ENCODE results near the gene SCN8A. TPM values are rescaled to one million over a fixed set of nuclear protein-coding genes. Genes with fewer than 3 reads are reported as not detected.
"Not testable (repeated sequence)": the region's sequence is repeated elsewhere in the genome, so short reads cannot be mapped to it uniquely, and the experiment has no call there.

SCN8A gene
- total RNA-seq (2014; rRNA removed; shearing (Covaris generic)), result 1.0 and 1.1 TPM in 2 replicates
- 0.46 and 1.9 TPM in 2 replicates for polyA plus RNA-seq (2015; cell fraction: cytosol; rRNA removed)
- polyA plus RNA-seq (2015; cell fraction: nucleus; rRNA removed), result 7.3 and 10.1 TPM in 2 replicates

GRCh38 chr12:51591016-51591901 is at the start of gene SCN8A:
Gene SCN8A (plus strand): TSS chr12:51591233. CDS start chr12:51662818, 71,585 bp downstream.
- in situ Hi-C loops (cut with HindIII; ENCODE audit: low pct_unique_long_range_greater_than_20kb, low sequenced_read_pairs), result no loop called here
- DNase-seq (ENCODE audit: low read depth, low spot score), result peak; percentile 45

GRCh38 chr12:51546097-51546496 is 44.9 kb upstream of the SCN8A start:
- no peak for DNase-seq (ENCODE audit: low read depth, low spot score)
- in situ Hi-C loops (cut with HindIII; ENCODE audit: low pct_unique_long_range_greater_than_20kb, low sequenced_read_pairs), result no loop called here

- in situ Hi-C loops (cut with HindIII; ENCODE audit: low pct_unique_long_range_greater_than_20kb, low sequenced_read_pairs), result no loop called here
- no peak for DNase-seq (ENCODE audit: low read depth, low spot score)
Observed at GRCh38 chr12:51547606-51548005, 43.4 kb upstream of the SCN8A start.

GRCh38 chr12:51548241-51548640 is 42.8 kb upstream of the SCN8A start:
- DNase-seq (ENCODE audit: low read depth, low spot score), result no peak
- in situ Hi-C loops (cut with HindIII; ENCODE audit: low pct_unique_long_range_greater_than_20kb, low sequenced_read_pairs), result no loop called here

GRCh38 chr12:51549637-51550036 is 41.4 kb upstream of the SCN8A start:
- DNase-seq (ENCODE audit: low read depth, low spot score), result no peak

GRCh38 chr12:51568271-51569032 is 22.6 kb upstream of the SCN8A start:
- DNase-seq (ENCODE audit: low read depth, low spot score); in situ Hi-C loops (cut with HindIII; ENCODE audit: low pct_unique_long_range_greater_than_20kb, low sequenced_read_pairs): not testable (repeated sequence)

More at GRCh38 chr12:51549637-51550036, 41.4 kb upstream of the SCN8A start:
- in situ Hi-C loops (cut with HindIII; ENCODE audit: low pct_unique_long_range_greater_than_20kb, low sequenced_read_pairs), result no loop called here

- in situ Hi-C loops (cut with HindIII; ENCODE audit: low pct_unique_long_range_greater_than_20kb, low sequenced_read_pairs), result no loop called here
Observed at GRCh38 chr12:51579321-51579850, 11.6 kb upstream of the SCN8A start.

GRCh38 chr12:51589060-51589459 is 2.0 kb upstream of the SCN8A start:
- in situ Hi-C loops (cut with HindIII; ENCODE audit: low pct_unique_long_range_greater_than_20kb, low sequenced_read_pairs), result no loop called here
- no peak for DNase-seq (ENCODE audit: low read depth, low spot score)

More at GRCh38 chr12:51579321-51579850, 11.6 kb upstream of the SCN8A start:
- DNase-seq (ENCODE audit: low read depth, low spot score), result peak; percentile 55

GRCh38 chr12:51589557-51590176 is 1.4 kb upstream of the SCN8A start:
- in situ Hi-C loops (cut with HindIII; ENCODE audit: low pct_unique_long_range_greater_than_20kb, low sequenced_read_pairs), result no loop called here

GRCh38 chr12:51590347-51591015 is 552 bp upstream of the SCN8A start:
- DNase-seq (ENCODE audit: low read depth, low spot score), result peak; percentile 76
- in situ Hi-C loops (cut with HindIII; ENCODE audit: low pct_unique_long_range_greater_than_20kb, low sequenced_read_pairs), result no loop called here

More at GRCh38 chr12:51589557-51590176, 1.4 kb upstream of the SCN8A start:
- no peak for DNase-seq (ENCODE audit: low read depth, low spot score)

GRCh38 chr12:51592034-51592705 is 1.1 kb downstream of the SCN8A start:
- no peak for DNase-seq (ENCODE audit: low read depth, low spot score)
- in situ Hi-C loops (cut with HindIII; ENCODE audit: low pct_unique_long_range_greater_than_20kb, low sequenced_read_pairs), result no loop called here

- no peak for DNase-seq (ENCODE audit: low read depth, low spot score)
- in situ Hi-C loops (cut with HindIII; ENCODE audit: low pct_unique_long_range_greater_than_20kb, low sequenced_read_pairs), result no loop called here
Observed at GRCh38 chr12:51593021-51593420, 2.0 kb downstream of the SCN8A start.

GRCh38 chr12:51593539-51593938 is 2.5 kb downstream of the SCN8A start:
- in situ Hi-C loops (cut with HindIII; ENCODE audit: low pct_unique_long_range_greater_than_20kb, low sequenced_read_pairs), result no loop called here
- DNase-seq (ENCODE audit: low read depth, low spot score), result peak; percentile 44

GRCh38 chr12:51598156-51598555 is 7.1 kb downstream of the SCN8A start:
- in situ Hi-C loops (cut with HindIII; ENCODE audit: low pct_unique_long_range_greater_than_20kb, low sequenced_read_pairs), result no loop called here
- no peak for DNase-seq (ENCODE audit: low read depth, low spot score)

GRCh38 chr12:51600721-51601120 is 9.7 kb downstream of the SCN8A start:
- no peak for DNase-seq (ENCODE audit: low read depth, low spot score)
- in situ Hi-C loops (cut with HindIII; ENCODE audit: low pct_unique_long_range_greater_than_20kb, low sequenced_read_pairs), result no loop called here

GRCh38 chr12:51601241-51601640 is 10.2 kb downstream of the SCN8A start:
- in situ Hi-C loops (cut with HindIII; ENCODE audit: low pct_unique_long_range_greater_than_20kb, low sequenced_read_pairs), result no loop called here
- DNase-seq (ENCODE audit: low read depth, low spot score), result no peak

GRCh38 chr12:51605896-51606295 is 14.9 kb downstream of the SCN8A start:
- DNase-seq (ENCODE audit: low read depth, low spot score); in situ Hi-C loops (cut with HindIII; ENCODE audit: low pct_unique_long_range_greater_than_20kb, low sequenced_read_pairs): not testable (repeated sequence)

Measured in SK-MEL-5 (cell line).